Endodermal cell (in vitro differentiated cells): Measurements from ENCODE around the gene CLSTN2. TPM values are rescaled to one million over a fixed set of nuclear protein-coding genes. Genes with fewer than 3 reads are reported as not detected.

Source experiments
- DNase-seq: peaks from one replicate; pipeline ENCODE4 v3.0.0-alpha.2; 2017
- H3K27ac ChIP-seq: 2 replicates; pipeline ENCODE4 v1.5.1; 2013; ENCODE audit warnings: mild to moderate bottlenecking, low read depth, low read length, moderate library complexity
- H3K27me3 ChIP-seq: 2 replicates; pipeline ENCODE4 v1.6.1; 2013; ENCODE audit warnings: mild to moderate bottlenecking, low read length, moderate library complexity; ENCODE audit not compliant: insufficient read depth, control insufficient read depth, poor library complexity, severe bottlenecking
- H3K36me3 ChIP-seq: 2 replicates; pipeline ENCODE4 v1.7.0; 2013; ENCODE audit warnings: mild to moderate bottlenecking, low read length, moderate library complexity; ENCODE audit not compliant: control insufficient read depth, insufficient read depth
- H3K4me1 ChIP-seq: one replicate; pipeline ENCODE4 v1.7.0; 2013; ENCODE audit warnings: low read length; ENCODE audit not compliant: control insufficient read depth, insufficient read depth
- H3K4me3 ChIP-seq: 2 replicates; pipeline ENCODE4 v1.5.1; 2013; ENCODE audit warnings: mild to moderate bottlenecking, low read length, moderate library complexity
- H3K9ac ChIP-seq: 2 replicates; pipeline ENCODE4 v1.6.1; 2013; ENCODE audit warnings: mild to moderate bottlenecking, low read length, moderate library complexity; ENCODE audit not compliant: poor library complexity, severe bottlenecking; ENCODE audit errors: extremely low read depth
- H3K9me3 ChIP-seq: 2 replicates; pipeline ENCODE4 v1.6.1; 2013; ENCODE audit warnings: mild to moderate bottlenecking, low read length, moderate library complexity; ENCODE audit not compliant: control insufficient read depth
- H3K27ac Mint-ChIP-seq: 2 replicates; pipeline ENCODE4 v1.8.0; 2020; ENCODE audit warnings: mixed read lengths
- H3K27me3 Mint-ChIP-seq: 2 replicates; pipeline ENCODE4 v1.8.0; 2021; ENCODE audit warnings: mild to moderate bottlenecking, mixed read lengths; ENCODE audit not compliant: insufficient read depth
- H3K36me3 Mint-ChIP-seq: 2 replicates; pipeline ENCODE4 v1.8.0; 2020; ENCODE audit warnings: low read depth, mixed read lengths
- H3K4me1 Mint-ChIP-seq: 2 replicates; pipeline ENCODE4 v1.8.0; 2020; ENCODE audit warnings: mixed read lengths
- H3K4me3 Mint-ChIP-seq: 2 replicates; pipeline ENCODE4 v1.8.0; 2020; ENCODE audit warnings: mild to moderate bottlenecking, moderate library complexity, mixed read lengths
- H3K9me3 Mint-ChIP-seq: 2 replicates; pipeline ENCODE4 v1.8.0; 2020; ENCODE audit warnings: mild to moderate bottlenecking, mixed read lengths
- CTCF ChIP-seq: fragments of 200-600 bp; sonication (generic); conservative IDR thresholded peaks from 2 replicates; pipeline ENCODE4 v1.5.0; 2021; ENCODE audit warnings: antibody characterized with exemption, mild to moderate bottlenecking
- WGBS, 2 experiments: methylation state at CpG; one replicate each; pipeline versions ENCODE4 v1.1.5 to v1.1.7; 2013; ENCODE audit warnings: missing lambda C conversion rate in 2 of 2, mixed read lengths in 1 of 2; ENCODE audit not compliant: insufficient coverage in 1 of 2, insufficient read length in 1 of 2; 5-methylcytosine and 5-hydroxymethylcytosine counted together
- total RNA-seq, 2 donors: library from RNA; stranded (reverse); fragmentation: NEBNext Ultra II Directional in 1 of 2; extraction: Animal tissue kit (Norgen Biotek cat#: 25700) in 1 of 2; gene quantifications; 2 replicates in 1 of 2; 3 replicates in 1 of 2; pipeline ENCODE4 v1.2.1, GENCODE V29; 2021

The CLSTN2 gene
- total RNA-seq, 2 donors from 2014 or later = 0.13 to 0.42 TPM

GRCh38 chr3:140148824-140149390 lies 213.9 kb downstream of the CLSTN2 start:
- Histone ChIP-seq H3K27me3 (peaks cover 9% of the 10 kb centered on the region), H3K36me3 (no peaks in the 10 kb centered on the region), H3K27ac (no peak overlapping the region), H3K4me1 (peaks cover 11% of the 10 kb centered on the region), H3K4me3 (no peak overlapping the region), H3K9me3 (no peaks in the 10 kb centered on the region), H3K9ac (no peak overlapping the region)
- TF ChIP-seq CTCF = no peak
- Mint-ChIP-seq H3K27me3 (peaks cover 44% of the 10 kb centered on the region), H3K27ac (no peak overlapping the region), H3K4me3 (no peak overlapping the region), H3K36me3 (no peaks in the 10 kb centered on the region), H3K9me3 (no peaks in the 10 kb centered on the region), H3K4me1 (peaks cover 21% of the 10 kb centered on the region)
- WGBS, 2 experiments = 93 to 96% methylated on average over 2 to 3 of the region's 3 CpGs
- no peak for DNase-seq

GRCh38 chr3:140151321-140151720 lies 216.3 kb downstream of the CLSTN2 start:
- no peak for DNase-seq
- Mint-ChIP-seq H3K27ac (no peak overlapping the region), H3K9me3 (no peaks in the 10 kb centered on the region), H3K36me3 (no peaks in the 10 kb centered on the region), H3K27me3 (peaks cover 40% of the 10 kb centered on the region), H3K4me1 (peaks cover 7% of the 10 kb centered on the region), H3K4me3 (no peak overlapping the region)
- no peak overlapping the region for H3K9ac ChIP-seq
- no peak overlapping the region for H3K27ac ChIP-seq
- no peaks in the 10 kb centered on the region for H3K9me3 ChIP-seq
- H3K36me3 ChIP-seq = no peaks in the 10 kb centered on the region
- H3K4me3 ChIP-seq = no peak overlapping the region
- WGBS, 2 experiments = 80 to 94% methylated on average over 1 to 5 of the region's 5 CpGs
- TF ChIP-seq CTCF = no peak
- no peaks in the 10 kb centered on the region for H3K4me1 ChIP-seq
- peaks cover 9% of the 10 kb centered on the region for H3K27me3 ChIP-seq

- no peaks in the 10 kb centered on the region for H3K36me3 Mint-ChIP-seq
- TF ChIP-seq CTCF = no peak
Measured at GRCh38 chr3:140152851-140153639, 218.1 kb downstream of the CLSTN2 start.

More at GRCh38 chr3:140152851-140153639, 218.1 kb downstream of the CLSTN2 start:
- H3K36me3 ChIP-seq = no peaks in the 10 kb centered on the region
- no peak overlapping the region for H3K27ac ChIP-seq
- DNase-seq = no peak
- Mint-ChIP-seq H3K27ac (no peak overlapping the region), H3K4me3 (no peak overlapping the region), H3K9me3 (no peaks in the 10 kb centered on the region), H3K27me3 (peaks cover 26% of the 10 kb centered on the region), H3K4me1 (peaks cover 7% of the 10 kb centered on the region)
- H3K9me3 ChIP-seq = no peaks in the 10 kb centered on the region
- peaks cover under 1% of the 10 kb centered on the region for H3K27me3 ChIP-seq
- no peaks in the 10 kb centered on the region for H3K4me1 ChIP-seq
- H3K9ac ChIP-seq = no peak overlapping the region
- no peak overlapping the region for H3K4me3 ChIP-seq
- WGBS, 2 experiments = 91 to 95% methylated on average over 5 to 7 of the region's 7 CpGs
